NCI-H2196 treated with DMSO at 0.1 percent for 48 hours (cell line): ENCODE measurements around the gene KLRC3.
A peak's percentile ranks its signal among the peaks of the same experiment; 100 is the strongest.
"Not testable (repeated sequence)": the region's sequence is repeated elsewhere in the genome, so short reads cannot be mapped to it uniquely, and the experiment has no call there.

Source experiments
- DNase-seq: peaks from one replicate; lab custom pipeline; 2025; ENCODE audit not compliant: unreplicated experiment; lab: John Stamatoyannopoulos, UW

KLRC3 gene

DNA sequence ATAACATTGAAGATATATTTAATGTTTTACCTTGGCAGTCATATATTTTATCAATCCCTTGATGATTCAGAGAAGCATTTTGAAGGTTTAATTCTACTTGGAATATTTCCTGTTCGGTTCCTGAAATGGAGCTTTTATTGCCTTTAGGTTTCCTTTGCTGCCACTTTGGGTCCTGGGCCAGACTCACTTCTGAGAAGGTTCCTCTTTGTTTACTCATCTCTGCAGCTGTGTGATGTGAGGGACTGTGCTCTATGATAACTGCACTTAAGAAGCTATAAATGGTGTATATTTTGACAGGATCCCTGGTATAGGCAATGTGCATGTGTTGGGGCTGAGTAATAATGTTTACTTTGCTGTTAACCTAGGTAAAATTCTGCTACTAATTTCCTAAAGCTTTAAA lies at the start of gene KLRC3:
Gene KLRC3 (minus strand): TSS at position 262 of the 400 bp plus-strand sequence. CDS start 45 bp downstream, at position 217.
- not testable (repeated sequence) for DNase-seq

DNA sequence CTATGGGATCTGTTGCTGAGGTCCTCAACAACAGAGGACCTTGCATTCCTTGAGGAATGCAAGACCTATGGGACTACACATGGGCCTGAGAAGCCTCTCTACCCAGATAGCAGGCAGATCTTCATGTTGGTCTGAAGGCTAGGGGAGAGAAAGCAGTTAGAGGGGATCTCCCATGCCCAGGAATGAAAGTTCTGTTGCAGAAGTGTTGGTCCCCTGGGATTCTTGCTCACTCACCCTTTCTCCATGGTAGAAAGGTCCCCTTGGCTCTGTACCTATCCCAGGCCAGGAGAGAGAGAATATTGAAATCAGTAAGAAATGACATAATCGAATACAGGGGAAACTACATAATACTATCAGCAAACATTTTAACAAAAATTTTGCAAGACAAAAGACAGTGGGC lies 49.3 kb upstream of the KLRC3 start:
- DNase-seq, result no peak

DNA sequence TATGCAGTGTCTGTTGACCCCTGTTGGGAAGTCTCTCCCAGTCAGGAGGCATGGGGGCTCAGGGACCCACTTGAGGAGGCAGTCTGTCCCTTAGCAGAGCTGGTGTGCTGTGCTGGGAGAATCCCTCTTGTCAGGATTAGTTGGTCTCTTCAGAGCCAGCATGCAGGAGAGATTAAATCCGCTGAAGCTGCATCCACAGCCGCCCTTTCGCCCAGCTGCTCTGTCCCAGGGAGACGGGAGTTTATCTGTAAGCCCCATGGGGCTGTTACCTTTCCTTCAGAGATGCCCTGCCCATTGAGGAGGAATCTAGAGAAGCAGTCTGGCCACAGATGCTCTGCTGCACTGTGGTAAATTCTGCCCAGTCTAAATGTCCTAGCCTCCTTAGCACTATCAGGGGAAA lies 45.9 kb upstream of the KLRC3 start:
- no peak for DNase-seq

DNA sequence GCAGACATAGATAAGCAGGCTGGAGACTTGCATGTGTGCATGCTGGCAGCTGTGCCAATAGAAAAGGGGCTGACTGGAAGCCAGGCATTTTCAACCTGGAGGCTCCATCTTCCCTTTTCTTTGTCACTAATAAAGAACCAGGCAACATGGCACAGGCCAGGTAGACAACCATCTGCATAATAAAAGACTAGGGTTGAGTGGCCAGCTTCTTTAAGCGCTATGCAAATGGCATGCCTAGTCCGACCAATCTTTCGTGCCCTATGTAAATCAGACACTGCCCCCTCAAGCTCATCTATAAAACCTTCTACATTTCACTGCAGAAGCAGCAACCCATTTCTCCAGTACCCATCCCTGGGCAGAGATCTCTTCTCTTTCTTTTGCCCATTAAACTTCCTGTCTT lies 37.4 kb upstream of the KLRC3 start:
- DNase-seq, result no peak

DNA sequence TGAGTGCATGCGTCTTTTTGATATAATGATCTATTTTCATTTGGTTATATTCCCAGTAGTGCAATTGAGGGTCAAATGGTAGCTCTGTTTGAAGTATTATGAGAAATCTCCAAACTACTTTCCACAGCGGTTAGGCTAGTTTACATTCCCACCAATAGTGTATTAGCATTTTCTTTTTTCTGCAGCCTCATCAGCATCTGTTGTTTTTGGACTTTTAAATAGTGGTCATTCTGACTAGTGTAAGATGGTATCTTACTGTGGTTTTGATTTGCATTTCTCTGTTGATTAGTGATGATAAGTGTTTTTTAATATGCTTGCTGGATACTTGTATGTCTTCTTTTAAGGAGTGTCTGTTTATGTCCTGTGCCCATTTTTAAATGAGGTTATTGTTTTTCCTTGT lies 36.5 kb upstream of the KLRC3 start:
- no peak for DNase-seq

DNA sequence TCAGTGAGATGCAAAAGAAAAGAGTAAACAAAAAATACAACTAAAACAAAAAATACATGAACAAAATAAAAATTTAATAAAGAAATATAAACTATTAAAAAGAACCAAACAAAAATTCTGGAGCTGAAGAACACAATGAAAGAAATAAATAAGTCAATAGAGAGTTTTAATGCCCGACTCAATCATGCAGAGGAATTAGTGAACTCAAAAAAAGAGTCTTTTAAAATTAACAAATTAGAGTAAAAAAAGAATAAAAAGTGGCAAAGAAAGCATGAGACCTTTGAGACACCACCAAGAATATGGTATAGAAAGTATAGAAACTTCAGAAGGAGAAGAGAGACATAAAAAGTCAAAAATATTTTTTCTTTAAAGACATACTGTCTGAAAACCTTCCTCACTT lies 35.4 kb upstream of the KLRC3 start:
- DNase-seq, result no peak

DNA sequence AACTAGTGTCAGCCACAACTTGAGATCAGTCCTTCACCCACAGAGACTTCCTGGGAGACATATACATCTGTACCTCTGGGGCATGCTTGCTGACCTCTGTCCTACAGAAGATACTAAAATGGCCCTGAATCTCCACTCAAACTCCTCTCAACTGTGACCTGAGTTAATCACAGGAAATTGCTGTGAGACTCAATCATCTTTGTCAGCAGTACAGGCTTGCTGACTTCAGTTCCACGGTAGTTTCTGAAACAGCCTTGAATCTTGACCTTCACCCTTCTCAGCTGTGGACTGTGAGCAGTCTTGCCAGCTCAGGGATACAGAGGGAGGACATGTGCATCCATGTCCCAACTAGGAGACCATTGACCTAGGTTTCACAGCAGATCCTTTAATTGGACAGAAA lies 34.1 kb upstream of the KLRC3 start:
- DNase-seq, result no peak

DNA sequence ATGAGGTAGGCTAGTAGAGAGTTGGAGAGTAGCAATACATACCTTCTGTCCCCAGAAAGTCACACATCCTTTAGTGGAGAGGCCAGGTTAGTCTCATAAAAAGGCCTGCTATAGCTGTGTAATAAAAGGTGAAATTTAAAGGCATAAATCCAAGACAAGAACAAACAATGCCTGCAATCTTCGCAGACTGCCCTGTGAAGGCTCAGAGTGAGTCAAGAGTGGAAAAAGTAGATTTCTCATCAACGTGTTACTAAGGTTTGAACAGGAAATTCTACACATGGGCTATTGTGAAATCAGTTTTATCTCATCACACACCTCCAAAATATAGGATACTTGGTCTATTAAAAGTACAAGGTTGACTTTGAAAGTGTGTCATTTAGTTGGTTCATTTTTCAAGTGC lies 32.8 kb upstream of the KLRC3 start, which contains the start of gene KLRC1:
Gene KLRC1 (minus strand): TSS at position 222 of the 400 bp plus-strand sequence. CDS start 2,221 bp downstream, outside the sequence.
- DNase-seq, result no peak

DNA sequence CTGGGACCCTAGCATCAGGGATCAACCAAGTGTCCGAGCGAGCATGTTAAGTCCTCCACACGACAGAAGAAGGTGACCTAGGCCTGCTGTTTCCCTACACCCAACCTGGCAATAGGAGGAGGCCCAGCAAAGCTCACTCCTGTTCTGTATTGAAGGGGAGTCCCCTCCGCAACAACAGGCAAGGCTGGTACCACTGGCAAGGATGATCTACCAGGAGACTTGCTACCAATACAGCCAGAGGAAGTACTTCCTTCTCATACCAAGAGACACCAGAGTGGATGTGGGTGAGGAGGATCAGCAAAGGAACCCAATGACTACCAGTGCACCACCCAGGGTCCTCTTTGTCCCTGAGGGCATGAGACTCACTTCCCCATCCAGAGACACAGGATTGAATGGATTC lies 27.8 kb upstream of the KLRC3 start:
- no peak for DNase-seq

DNA sequence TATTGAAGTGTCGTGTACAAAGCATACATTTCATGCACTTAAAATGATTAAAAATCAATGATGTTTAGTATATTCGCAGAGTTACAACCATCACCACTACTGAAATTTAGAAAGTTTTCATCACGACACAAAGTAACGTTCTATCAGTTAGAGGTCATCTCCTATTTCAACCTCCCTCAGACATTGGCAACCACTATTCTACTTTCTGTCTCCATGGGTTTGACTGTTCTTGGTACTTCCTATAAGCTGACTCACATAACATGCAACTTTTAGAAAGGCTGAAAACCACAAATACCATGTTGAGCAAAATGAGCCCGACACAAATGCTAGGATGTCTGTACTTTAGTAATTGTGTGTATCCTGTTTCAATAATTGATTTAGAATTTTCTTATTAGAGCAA lies 25.7 kb upstream of the KLRC3 start:
- DNase-seq, result not testable (repeated sequence)

DNA sequence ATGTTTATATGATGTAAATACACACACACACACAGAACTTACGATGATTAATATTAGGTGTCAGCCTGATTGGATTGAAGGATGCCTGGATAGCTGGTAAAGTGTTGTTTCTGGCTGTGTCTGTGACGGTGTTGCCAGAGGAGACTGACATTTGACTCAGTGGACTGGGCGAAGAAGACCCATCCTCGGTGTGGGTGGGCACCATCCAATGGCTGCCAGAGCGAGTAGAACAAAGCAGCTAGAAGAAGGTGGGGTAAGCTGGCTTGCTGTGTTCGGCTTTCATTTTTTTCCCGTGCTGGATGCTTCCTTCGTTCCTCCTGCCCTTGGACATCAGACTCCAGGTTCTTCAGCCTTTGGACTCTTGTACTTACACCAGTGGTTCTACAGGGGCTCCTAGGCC lies 20.7 kb upstream of the KLRC3 start:
- not testable (repeated sequence) for DNase-seq

DNA sequence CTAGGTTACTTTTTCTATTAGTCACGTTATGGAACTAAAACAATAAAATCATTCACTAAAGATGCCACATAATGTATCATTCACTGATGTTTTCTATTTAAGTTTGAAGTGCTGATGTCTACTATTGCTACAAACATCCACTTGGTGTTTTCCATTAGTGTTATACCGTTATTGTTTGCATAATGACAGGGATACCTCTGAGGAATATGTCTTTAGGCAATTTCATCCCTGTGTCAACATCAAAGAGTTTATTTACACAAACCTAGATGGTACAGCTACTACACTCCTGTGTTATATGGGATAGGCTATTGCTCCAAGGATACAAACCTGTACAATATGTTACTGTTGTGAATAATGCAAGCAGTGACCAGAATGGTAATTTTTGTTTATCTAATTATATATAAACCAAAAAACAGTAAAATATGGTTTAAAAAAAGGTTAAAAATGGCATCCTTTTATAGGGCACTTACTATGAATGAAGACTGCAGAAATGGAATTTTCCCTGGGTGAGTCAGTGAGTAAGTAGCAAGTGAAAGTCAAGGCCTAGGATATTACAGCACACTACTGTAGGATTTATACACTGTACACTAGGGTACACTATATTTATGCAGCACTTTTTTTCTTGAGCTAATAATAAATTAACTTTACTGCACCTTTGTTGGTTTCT lies 19.3 kb upstream of the KLRC3 start:
- DNase-seq, result not testable (repeated sequence)

DNA sequence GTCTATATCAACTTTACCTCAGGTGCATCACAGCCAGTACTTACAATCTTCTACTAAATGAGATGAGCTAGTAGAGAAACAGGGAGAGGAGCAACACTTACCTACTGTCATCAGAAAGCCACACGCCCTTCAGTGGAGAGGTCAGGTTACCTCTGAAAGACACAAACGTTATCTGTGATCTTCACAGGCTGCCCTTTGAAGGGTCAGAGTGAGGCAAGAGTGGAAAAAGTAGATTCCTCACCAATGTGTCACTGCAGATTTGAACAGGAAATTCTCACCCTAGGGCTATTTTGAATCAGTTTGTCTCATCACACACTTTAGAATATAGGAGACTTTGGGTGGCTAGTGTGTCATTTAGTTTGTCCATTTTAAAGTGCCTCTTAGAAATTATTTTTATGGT lies 17.2 kb upstream of the KLRC3 start:
- DNase-seq, result not testable (repeated sequence)

DNA sequence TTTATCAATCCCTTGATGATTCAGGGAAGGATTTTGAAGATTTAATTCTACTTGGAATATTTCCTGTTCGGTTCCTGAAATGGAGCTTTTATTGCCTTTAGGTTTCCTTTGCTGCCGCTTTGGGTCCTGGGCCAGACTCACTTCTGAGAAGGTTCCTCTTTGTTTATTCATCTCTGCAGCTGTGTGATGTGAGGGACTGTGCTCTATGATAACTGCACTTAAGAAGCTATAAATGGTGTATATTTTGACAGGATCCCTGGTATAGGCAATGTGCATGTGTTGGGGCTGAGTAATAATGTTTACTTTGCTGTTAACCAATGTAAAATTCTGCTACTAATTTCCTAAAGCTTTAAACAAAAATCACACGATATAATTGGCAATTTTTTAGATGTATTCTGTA lies 15.4 kb upstream of the KLRC3 start, which contains the start of gene KLRC2:
Gene KLRC2 (minus strand): TSS at position 195 of the 400 bp plus-strand sequence. CDS start 24 bp downstream, at position 171.
- DNase-seq, result peak; percentile 8

DNA sequence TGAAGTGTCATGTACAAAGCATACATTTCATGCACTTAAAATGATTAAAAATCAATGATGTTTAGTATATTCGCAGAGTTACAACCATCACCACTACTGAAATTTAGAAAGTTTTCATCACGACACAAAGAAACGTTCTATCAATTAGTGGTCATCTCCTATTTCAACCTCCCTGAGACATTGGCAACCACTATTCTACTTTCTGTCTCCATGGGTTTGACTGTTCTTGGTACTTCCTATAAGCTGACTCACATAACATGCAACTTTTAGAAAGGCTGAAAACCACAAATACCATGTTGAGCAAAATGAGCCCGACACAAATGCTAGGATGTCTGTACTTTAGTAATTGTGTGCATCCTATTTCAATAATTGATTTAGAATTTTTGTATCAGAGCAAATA lies 10.2 kb upstream of the KLRC3 start:
- DNase-seq, result not testable (repeated sequence)

DNA sequence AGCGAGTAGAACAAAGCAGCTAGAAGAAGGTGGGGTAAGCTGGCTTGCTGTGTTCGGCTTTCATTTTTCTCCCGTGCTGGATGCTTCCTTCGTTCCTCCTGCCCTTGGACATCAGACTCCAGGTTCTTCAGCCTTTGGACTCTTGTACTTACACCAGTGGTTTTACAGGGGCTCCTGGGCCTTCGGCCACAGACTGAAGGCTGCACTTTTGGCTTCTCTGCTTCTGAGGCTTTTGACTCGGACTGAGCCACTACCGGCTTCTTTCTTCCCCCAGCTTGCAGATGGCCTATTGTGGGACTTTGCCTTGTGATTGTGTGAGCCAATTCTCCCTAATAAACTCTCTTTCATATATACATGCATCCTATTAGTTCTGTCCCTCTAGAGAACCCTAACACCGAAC lies 5.5 kb upstream of the KLRC3 start:
- DNase-seq, result not testable (repeated sequence)

DNA sequence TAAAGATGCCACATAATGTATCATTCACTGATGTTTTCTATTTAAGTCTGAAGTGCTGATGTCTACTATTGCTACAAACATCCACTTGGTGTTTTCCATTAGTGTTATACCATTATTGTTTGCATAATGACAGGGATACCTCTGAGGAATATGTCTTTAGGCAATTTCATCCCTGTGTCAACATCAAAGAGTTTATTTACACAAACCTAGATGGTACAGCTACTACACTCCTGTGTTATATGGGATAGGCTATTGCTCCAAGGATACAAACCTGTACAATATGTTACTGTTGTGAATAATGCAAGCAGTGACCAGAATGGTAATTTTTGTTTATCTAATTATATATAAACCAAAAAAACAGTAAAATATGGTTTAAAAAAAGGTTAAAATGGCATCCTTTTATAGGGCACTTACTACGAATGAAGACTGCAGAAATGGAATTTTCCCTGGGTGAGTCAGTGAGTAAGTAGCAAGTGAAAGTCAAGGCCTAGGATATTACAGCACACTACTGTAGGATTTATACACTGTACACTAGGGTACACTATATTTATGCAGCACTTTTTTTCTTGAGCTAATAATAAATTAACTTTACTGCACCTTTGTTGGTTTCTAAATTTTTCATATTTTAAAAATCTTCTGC lies 4.0 kb upstream of the KLRC3 start:
- not testable (repeated sequence) for DNase-seq

DNA sequence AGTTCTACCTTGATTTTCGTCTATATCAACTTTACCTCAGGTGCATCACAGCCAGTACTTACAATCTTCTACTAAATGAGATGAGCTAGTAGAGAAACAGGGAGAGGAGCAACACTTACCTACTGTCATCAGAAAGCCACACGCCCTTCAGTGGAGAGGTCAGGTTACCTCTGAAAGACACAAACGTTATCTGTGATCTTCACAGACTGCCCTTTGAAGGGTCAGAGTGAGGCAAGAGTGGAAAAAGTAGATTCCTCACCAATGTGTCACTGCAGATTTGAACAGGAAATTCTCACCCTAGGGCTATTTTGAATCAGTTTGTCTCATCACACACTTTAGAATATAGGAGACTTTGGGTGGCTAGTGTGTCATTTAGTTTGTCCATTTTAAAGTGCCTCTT lies 1.8 kb upstream of the KLRC3 start:
- DNase-seq, result not testable (repeated sequence)

DNA sequence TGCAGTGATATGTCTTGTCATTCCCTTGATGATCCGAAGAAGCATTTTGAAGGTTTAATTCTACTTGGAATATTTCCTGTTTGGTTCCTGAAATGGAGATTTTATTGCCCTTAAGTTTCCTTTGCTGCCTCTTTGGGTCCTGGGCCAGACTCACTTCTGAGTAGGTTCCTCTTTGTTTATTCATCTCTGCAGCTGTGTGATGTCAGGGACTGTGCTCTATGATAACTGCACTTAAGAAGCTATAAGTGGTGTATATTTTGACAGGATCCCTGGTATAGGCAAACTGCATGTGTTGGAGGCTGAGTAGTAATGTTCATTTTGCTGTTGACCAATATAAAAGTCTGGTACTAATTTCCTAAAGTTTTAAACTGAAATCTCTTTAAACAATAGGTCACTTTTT lies 11.0 kb downstream of the KLRC3 start, which contains the start of gene KLRC4:
Gene KLRC4 (minus strand): TSS at position 366 of the 400 bp plus-strand sequence. CDS start 182 bp downstream, at position 184.
- peak; percentile 3 for DNase-seq

DNA sequence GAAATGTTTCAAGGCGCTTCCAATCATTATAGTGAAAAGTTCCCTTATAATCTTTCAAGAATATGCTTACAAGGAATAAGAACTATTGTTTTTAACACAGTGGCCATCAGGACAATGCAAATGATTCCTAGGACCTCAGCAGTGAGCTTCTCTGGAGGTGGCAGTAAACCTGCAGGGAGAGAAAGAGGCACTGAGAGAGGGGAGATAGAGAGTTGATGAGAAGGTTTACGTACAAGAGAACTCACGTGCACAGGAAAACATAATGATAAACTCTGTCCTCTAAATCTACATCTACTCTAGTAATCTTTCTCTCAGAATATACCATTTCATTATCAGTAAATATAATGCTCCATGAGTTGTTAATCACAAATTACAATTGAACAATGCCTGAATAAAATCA lies 11.6 kb downstream of the KLRC3 start:
- DNase-seq, result no peak

DNA sequence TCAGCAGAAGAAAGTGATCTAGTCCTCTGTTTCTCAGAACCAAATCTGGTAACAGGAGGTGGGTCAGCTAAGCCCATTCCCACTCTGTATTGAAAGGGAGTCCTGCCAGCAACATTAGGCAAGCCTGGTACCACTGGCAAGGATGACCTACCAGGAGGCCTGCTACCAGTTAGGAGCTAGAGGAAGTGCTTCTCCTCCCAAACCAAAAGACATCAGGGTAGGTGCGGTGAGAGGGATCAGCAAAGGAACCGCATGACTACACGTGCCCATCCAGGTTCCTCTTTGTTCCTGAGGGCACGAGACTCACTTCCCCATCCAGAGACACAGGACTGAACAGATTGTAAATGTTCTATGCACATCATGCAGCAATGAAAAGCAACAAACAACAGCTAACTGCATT lies 13.7 kb downstream of the KLRC3 start:
- no peak for DNase-seq

DNA sequence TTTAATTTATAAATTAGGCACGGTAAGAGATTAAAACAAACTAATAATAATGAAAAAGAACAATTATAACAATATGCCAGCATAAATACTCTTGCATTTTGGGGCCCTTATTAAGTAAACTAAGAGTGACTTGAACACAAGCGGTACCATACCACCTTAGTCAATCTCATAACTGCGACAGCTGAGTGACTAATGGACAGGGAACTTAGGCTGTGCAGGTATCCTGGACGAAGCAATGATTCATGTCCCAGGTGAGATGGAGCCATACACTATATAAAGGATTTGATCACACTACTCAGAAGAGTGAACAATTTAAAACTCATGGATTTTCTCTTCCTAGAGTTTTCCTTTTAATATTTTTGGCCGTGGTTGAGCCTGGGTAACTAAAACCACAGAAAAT lies 15.1 kb downstream of the KLRC3 start:
- no peak for DNase-seq
